ENCODE measurements around the gene LRMDA.
"Not testable (repeated sequence)": the region's sequence is repeated elsewhere in the genome, so short reads cannot be mapped to it uniquely, and the experiment has no call there.

The LRMDA gene

DNA sequence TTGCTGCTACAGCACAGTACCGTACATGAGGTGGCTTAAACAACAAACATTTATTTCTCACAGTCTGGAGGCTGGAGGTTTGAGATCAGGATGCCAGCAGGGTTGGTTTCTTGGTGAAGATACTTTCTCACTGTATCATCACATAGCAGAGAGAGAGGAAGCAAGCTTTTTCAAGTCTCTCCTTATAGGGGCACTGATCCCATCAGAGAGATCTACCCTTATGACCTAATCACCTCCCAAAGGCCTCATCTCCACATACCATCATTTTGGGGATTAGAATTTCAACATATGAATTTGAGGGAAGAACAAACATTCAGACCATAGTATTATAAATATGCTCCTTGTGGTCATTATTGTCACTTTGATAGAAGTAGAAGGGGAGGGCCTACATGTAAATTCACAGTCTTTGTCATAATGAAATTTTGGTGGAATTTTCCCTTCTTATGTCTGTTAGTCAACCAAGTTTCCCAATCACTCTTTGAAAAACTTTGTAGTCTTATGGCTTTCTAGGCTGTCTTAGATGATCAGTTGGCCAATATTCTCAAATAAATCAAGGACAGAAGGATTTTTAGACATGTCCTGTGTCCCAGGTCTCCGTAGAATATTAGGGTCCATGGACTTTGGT, 606.2 kb downstream of the LRMDA start:
- no peak for DNase-seq

- DNase-seq = no peak
These were observed 607.3 kb downstream of the LRMDA start for GRCh38 chr10:76038696-76039095.

- no peak for DNase-seq
These were observed 608.8 kb downstream of the LRMDA start for GRCh38 chr10:76040107-76040829.

- no peak for DNase-seq
These were observed 609.4 kb downstream of the LRMDA start for GRCh38 chr10:76040830-76041220.

- DNase-seq = no peak
These were observed 610.1 kb downstream of the LRMDA start for GRCh38 chr10:76041551-76041950.

GRCh38 chr10:76043261-76043660, 611.8 kb downstream of the LRMDA start:
- no peak for DNase-seq

DNA sequence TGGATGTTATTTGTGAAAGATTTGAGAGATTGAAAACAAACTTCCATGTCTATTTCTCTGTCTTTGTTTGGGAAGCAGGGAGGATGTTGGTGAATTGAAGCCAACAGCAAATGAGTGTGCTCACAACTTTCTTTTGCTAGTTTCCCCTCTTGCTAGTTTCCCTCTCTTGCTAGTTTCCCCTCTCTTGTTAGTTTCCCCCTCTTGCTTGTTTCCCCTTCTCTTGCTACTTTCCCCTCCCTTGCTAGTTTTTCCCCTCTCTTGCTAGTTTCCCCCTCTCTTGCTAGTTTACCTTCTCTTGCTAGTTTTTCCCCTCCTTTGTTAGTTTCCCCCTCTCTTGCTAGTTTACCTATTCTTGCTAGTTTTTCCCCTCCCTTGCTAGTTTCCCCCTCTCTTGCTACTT, 613.3 kb downstream of the LRMDA start:
- DNase-seq = no peak

- DNase-seq = no peak
These were observed 613.8 kb downstream of the LRMDA start for GRCh38 chr10:76045174-76045573.

DNA sequence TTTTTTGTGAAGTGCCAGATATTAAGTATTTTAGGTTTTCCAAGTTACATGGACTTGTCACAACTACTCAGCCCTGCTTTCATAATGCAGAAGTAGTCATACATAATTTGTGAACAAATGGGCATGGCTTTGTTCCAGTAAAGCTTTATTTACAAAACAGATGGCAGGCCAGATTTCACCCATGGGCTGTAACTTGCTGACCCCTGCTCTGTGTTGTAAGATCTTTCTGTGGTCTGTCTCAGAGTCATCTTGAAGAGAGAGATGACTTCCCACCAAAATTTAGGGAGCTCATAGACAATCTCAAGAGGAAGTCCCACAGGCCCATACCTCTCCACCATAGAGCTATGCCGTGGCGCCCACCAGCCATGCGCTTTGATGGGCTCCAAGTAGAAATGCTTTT, 616.1 kb downstream of the LRMDA start:
- DNase-seq = no peak

DNA sequence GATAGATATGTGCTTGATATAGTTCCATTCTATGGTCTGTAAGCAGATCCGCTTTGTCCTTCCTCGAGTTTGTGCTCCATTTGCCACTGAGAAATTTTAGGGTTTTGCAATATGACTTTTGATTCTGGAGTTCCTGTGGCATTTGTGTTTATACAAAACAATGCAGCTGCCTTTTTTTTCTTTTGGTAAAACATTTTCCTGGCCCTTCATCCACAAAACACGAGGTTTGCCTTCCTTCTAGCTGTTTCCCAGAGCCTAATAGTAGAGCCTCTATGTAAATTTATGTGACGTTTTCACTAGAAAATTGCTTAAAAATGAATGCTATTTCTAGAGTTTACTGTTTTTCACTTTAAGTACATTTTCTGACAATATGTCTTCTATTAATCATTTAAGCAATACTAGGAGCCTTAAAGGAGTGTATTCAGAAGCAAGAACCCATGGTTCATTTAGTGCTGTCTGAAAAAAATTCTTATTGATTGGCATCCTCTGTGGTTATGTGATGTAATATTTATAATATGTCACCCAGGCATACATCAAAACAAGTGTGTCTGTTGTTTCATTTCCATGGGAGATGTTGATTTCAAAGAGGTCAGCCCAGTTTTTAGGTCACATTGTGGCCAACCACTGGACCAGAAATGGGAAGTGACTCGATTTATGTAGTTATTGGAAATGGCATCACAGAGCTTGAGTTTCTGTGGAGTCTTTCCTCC, 618.3 kb downstream of the LRMDA start:
- no peak for DNase-seq

DNA sequence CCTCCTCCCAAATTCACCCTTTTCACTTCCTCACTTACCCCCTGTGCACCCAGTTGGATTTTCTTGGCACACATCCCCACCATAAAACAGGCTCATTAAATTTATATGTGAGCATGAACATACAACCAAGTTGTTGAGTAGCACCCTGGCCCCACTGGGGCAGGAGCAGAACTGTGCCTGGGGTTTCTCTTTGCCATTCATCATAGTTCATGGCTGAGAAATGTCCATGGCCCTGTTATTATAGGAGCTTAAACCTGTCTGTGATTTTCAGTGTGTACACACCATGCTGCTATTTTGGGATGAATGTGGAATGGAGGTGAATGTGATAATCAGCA, 618.8 kb downstream of the LRMDA start:
- DNase-seq = no peak

DNA sequence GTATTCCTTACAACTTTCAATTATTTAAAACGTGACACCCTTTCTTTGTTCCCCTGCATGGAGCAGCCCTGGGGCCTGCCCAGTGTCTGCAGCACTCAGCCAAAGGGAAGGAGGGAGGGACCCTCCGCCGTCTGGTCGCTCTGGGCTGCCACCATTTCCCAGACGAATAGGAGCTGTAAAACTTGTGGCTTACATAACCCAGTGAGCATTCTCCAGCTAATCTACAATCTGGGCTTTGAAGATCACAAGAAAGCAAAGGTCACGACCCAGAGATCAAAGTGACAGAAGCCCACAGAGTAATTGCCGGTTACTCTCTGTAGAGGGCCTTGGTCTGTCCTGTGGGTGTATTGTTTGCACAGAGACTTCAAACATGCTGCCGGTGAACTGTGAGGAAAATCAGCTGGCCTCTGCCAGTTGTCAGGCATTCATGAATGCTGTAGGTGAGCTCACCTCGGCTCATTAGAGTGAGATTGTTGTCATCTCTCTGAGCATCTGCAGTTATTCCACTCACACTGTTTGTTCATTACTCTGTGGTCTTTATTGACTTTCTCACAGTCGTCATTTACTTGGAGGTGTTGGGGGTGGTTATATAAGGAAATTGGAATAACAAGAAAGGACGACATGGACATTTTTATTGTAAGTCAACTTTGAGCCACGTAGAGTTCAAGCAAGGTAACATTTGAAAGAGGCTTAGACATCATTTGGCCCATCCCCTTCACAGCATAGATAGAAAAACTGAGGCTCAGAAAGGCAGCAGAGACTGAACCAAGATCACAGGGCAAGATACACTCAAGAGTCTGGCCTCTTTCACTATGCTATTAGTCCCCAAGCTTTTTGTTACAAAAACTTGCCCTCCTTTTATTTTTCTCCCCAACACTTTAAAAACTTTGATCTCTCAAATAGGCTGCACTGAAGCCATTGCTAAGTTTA, 619.8 kb downstream of the LRMDA start:
- DNase-seq = no peak

GRCh38 chr10:76052682-76053503, 621.5 kb downstream of the LRMDA start:
- no peak for DNase-seq

DNA sequence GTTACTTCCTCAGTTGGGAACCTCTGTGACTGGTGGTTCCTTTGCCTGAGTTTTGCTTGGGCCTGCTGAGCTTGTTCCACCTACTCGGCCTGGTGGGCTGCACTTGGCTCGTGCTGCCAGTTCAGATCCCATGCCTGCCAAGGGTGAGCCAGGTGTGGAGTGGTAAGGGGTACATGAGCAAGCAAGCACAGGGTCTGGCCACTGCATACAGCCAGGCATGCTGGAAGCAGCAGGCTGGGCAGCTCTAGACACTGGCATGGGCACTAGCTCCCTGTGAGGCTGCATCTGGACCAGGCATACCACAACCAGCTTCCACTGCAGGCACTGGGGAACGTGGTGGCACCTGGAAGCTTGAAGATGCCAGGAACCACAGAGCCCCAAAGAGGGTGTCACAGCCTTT, 624.0 kb downstream of the LRMDA start:
- no peak for DNase-seq

DNA sequence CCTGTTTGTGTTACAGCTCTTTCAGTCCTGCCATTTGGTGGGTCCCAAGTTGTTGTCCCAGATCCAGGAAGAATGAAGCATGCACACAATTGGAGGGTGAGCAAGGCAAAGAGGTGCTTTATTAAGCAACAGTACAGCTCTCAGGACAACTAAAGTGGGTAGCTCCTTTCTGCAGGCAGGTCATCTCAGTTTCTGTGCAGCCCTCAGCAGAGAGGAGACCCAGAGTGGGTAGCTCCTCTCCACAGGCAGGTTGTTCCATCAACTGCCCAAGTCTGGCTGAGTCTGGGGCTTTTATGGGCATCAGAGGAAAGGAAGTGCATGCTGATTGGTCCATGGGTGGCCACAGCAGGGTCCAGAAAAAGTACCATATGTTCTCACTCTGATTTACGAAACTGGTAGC, 624.5 kb downstream of the LRMDA start:
- no peak for DNase-seq

- DNase-seq = not testable (repeated sequence)
These were observed 629.6 kb downstream of the LRMDA start for GRCh38 chr10:76060993-76061392.

- DNase-seq = no peak
These were observed 635.0 kb downstream of the LRMDA start for GRCh38 chr10:76066457-76066856.

GRCh38 chr10:76067447-76067846, 636.0 kb downstream of the LRMDA start:
- no peak for DNase-seq

DNA sequence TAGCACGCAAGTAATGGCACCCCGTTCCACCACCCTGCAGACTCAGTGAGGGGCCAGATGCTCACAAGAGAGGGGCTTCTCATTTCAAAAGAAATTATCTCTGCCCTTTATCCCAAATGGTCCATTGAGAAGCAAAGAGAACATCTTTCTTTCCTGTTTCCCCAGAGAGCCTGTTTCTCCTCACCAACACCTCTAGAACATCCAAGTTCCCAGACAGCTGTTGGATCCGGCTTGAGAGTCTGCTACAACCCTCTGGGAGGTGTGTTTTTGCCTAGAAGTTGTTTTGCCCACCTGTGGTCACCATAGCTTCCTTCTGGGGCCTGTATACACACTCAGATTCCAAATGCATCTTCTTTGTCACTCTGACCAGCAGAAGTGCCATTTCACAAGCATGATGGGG, 637.4 kb downstream of the LRMDA start:
- no peak for DNase-seq

GRCh38 chr10:76070916-76071315, 639.5 kb downstream of the LRMDA start:
- DNase-seq = no peak

DNA sequence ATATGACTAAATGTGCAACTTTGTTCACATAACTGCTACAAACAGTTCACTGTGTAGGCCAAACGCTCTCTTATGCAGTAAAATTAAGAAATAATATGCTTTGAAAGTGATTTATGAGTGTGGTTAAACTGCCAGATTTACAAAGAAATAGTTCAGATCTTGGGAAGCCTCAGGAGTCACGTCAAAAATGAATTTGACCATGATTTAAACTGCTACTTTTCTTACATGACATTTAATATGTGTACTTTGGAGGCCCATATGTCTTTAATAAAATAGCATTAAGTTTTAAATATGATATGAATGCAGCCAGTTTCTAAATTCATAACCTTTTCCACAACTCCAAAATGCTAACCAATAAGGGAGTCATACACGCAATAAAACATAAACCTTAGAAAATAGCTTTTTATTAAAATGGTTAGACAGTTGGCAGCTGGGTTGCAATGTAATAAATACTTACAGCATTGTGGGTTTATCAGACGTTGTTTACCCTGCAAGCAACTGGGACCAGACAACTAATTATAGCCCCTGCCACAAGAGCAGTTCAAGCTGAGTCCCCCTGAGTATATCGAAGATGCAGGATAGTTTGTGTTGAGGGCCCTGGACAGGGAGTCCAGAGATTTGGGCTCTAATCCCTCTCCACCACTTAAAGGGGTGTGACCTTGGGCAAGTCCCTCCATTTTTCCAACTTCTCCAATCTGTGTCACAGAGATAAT, 640.4 kb downstream of the LRMDA start:
- no peak for DNase-seq

DNA sequence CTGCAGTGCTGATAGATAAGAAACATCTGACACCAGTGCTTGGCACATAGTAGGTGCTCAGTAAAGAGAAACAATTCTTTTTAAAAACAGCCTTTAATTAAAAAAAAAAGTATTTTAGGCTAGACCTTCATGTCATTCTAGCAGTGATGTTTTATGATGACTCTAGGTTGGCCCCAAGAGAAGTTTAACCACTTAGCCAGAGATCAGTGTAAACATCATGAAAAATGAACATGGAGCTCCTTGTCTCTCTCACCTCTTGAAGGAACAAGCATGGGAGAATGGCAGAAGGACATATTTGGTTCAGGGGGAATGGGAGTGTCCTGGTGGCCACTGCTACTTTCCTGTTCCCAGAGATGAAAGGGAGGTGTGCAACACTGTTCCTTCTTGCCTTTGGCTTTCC, 641.0 kb downstream of the LRMDA start:
- DNase-seq = no peak

All from activated CD8-positive, alpha-beta memory T cell treated with anti-CD3 and anti-CD28 coated beads for 24 hours (primary cell).